Measurements from ENCODE around the gene COX6B1.
A peak's percentile ranks its signal among the peaks of the same experiment; 100 is the strongest.
"Not testable (repeated sequence)": the region's sequence is repeated elsewhere in the genome, so short reads cannot be mapped to it uniquely, and the experiment has no call there.

Gene COX6B1

DNA sequence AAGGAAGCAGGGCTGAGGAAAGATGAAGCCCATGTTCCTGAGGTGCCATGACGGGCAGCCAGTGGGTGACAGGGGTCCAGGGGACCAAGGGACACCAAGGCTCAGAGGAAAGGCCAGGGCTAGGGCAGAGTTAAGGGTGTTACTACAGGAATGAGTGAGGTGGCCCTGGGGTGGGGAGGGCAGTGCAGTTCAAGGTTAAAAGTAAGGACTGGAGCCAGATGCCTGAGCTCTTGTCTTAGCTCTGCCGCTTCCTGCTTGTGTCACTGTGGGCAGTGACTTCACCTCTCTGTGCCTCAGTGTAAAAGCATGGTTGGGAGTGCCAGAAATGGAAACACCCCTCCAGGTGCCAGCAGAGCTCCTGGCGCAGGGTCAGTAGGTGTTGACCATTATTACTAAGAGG, 11.5 kb upstream of the COX6B1 start:
- no peak for DNase-seq

DNA sequence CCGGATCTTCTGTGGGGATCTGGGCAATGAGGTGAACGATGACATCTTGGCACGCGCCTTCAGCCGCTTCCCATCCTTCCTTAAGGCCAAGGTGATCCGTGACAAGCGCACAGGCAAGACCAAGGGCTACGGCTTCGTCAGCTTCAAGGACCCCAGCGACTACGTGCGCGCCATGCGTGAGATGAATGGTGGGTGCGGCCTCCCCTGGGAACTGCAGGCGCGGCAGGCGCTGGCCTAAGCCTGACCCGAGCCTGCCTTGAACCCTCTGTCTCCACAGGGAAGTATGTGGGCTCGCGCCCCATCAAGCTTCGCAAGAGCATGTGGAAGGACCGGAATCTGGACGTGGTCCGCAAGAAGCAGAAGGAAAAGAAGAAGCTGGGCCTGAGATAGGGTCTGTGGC, 11.0 kb upstream of the COX6B1 start:
- no peak for DNase-seq

- no peak for DNase-seq
Observed at GRCh38 chr19:35639321-35639639, 8.8 kb upstream of the COX6B1 start.

GRCh38 chr19:35639863-35640262, 8.3 kb upstream of the COX6B1 start:
- DNase-seq = no peak

GRCh38 chr19:35641515-35642151, 6.5 kb upstream of the COX6B1 start, which contains the start of gene ETV2:
ETV2 (plus strand) TSS chr19:35641745; CDS start chr19:35642461, 716 bp downstream.
- DNase-seq = no peak

DNA sequence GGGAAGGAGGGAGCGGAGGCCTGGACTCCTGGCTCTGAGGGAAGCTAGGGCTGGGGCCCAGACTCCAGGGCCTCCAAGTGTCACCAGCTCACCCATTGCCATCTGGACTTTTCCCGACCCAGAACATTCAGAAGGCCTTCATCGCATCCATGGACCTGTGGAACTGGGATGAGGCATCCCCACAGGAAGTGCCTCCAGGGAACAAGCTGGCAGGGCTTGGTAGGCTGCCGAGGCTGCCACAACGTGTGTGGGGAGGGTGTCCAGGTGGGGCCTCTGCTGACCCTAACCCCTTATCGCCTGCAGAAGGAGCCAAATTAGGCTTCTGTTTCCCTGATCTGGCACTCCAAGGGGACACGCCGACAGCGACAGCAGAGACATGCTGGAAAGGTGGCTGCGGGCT, 5.8 kb upstream of the COX6B1 start:
- DNase-seq = no peak

- no peak for DNase-seq
Observed at GRCh38 chr19:35642798-35643254, 5.3 kb upstream of the COX6B1 start.

GRCh38 chr19:35643255-35644205, 4.6 kb upstream of the COX6B1 start:
- DNase-seq = peak; percentile 67

GRCh38 chr19:35644206-35644986, 3.7 kb upstream of the COX6B1 start:
- peak; percentile 88 for DNase-seq

GRCh38 chr19:35644987-35645679, 3.0 kb upstream of the COX6B1 start:
- DNase-seq = no peak

DNA sequence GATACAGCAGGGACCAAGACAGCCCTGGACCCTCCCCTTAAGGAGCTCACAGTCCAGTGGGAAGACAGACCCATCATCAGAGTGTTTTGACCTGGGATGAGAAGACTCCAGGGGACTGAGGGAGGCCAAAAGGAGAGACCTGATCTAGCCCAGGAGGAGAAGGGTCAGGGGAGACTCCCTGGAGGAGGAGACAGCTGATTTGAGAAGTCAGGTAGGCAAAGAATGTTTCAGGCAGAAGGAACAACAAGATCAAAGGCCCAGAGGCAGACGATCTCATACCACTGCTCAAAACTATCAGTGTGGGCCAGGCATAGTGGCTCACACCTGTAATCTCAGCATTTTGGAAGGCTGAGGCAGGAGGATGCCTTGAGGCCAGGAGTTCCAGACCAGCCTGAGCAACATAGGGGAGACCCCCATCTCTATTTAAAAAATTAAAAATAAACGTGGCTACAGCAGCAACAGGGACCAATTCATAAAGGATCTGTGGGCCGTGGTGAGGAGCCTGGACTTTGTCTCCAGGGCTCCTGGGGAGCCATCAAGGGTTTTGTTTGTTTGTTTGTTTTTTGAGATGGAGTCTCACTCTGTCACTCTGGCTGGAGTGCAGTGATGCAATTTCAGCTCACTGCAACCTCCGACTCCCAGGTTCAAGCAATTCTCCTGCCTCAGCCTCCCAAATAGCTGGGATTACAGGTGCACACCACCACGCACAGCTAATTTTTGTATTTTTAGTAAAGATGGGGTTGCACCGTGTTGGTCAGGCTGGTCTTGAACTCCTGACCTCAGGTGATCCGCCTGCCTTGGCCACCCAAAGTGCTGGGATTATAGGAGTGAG, 2.2 kb upstream of the COX6B1 start:
- no peak for DNase-seq

GRCh38 chr19:35650581-35650980, 2.5 kb downstream of the COX6B1 start:
- no peak for DNase-seq

- DNase-seq = not testable (repeated sequence)
Observed at GRCh38 chr19:35654828-35655227, 6.7 kb downstream of the COX6B1 start.

DNA sequence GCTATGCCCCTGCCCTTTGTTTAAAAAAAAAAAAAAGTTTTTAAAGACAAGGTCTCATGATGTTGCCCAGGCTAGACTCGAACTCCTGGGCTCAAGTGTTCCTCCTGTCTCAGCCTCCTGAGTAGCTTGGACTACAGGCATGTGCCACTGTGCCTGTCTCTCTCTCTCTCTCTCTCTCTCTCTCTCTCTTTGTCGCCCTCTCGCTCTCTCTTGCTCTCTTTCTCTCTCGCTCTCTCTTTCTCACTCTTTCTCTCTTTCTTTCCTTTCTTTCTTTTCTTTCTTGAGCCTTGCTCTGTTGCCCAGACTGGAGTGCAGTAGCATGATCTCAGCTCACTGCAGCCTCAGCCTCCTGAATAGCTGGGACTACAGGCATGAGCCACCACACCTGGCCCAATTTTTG, 7.5 kb downstream of the COX6B1 start:
- DNase-seq = no peak

DNA sequence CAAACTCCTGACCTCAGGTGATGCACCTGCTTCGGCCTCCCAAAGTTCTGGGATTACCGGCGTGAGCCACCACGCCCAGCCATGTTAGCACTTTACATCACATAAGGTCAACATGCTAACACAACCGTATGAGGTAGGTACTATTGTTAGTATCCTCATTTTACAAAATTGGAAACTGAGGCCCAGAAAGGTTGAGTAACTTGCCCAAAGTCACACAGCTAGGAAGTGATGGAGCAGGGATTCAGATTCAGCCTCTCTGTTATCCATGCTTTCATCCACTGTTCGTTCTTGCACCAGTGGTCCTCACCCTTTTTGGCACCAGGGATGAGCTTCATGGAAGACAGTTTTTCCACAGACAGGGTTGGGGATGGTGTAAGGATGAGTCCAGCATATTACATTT, 8.6 kb downstream of the COX6B1 start:
- DNase-seq = no peak

- DNase-seq = no peak
Observed at GRCh38 chr19:35657904-35658700, 10.0 kb downstream of the COX6B1 start.

DNA sequence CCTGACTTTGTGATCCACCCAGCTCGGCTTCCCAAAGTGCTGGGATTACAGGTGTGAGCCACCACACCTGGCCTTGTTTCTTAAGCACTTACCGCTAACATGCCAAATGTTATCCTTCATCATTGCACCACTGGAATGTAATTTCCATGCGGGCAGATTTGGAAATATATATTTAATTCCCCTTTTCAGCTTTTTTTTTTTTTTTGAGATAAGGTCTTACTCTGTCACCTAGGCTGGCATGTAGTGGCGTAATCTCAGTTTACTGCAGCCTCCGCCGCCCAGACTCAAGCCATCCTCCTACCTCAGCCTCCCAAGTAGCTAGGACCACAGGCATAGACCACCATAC, 13.8 kb downstream of the COX6B1 start:
- DNase-seq = no peak

DNA sequence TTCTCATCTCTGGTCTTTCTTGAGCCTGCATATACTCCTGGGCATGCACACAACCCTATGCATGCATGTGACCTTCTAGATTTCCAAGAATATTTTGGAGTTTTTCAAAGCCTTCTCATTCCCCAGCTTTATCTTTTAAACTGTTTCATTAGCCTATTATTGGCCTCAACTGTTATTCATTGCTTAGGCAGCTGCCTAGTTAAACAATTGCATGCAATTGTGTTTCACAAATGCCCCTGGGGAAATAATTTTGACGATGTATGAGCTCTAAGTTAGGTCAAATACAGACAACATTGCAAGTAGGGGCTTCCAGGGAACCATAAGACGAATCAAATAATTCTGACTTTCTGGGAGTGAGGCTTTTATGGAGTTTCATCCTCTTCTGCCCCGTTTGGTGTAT, 15.9 kb downstream of the COX6B1 start:
- no peak for DNase-seq

- no peak for DNase-seq
Observed at GRCh38 chr19:35665157-35665556, 17.0 kb downstream of the COX6B1 start.

GRCh38 chr19:35665604-35666003, 17.5 kb downstream of the COX6B1 start:
- DNase-seq = no peak

- no peak for DNase-seq
Observed at GRCh38 chr19:35666251-35666913, 18.3 kb downstream of the COX6B1 start, which contains the start of gene UPK1A. UPK1A (plus strand) TSS chr19:35666517; CDS start chr19:35666813, 296 bp downstream.
